NCI-H345 treated with DMSO at 0.1 percent for 48 hours (cell line): ENCODE data around the gene LUZP4.
"Not testable (repeated sequence)": the region's sequence is repeated elsewhere in the genome, so short reads cannot be mapped to it uniquely, and the experiment has no call there.

Experiments used
- DNase-seq: peaks from one replicate; lab custom pipeline; 2025; ENCODE audit not compliant: unreplicated experiment; lab: John Stamatoyannopoulos, UW

Gene LUZP4, protein sequence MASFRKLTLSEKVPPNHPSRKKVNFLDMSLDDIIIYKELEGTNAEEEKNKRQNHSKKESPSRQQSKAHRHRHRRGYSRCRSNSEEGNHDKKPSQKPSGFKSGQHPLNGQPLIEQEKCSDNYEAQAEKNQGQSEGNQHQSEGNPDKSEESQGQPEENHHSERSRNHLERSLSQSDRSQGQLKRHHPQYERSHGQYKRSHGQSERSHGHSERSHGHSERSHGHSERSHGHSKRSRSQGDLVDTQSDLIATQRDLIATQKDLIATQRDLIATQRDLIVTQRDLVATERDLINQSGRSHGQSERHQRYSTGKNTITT

DNA sequence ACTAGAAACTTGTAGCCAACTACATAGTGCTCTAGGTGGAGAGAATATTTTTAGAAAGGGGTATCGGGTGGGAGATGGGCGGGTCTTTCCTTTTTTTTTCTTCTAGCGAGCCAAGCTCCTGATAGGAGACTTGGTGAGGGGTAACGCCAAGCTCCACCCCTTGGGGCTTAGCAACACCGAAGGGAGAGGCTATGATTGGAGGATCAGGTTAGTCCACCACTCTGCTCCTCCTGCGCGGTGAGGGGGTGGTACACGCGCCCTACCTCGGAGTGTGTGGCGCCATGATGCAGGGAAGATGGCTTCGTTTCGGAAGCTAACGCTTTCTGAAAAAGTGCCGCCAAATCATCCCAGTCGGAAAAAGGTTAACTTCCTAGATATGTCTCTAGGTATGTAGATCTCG, at the start of gene LUZP4:
LUZP4 (plus strand) TSS at position 251 of the 400 bp plus-strand sequence; CDS start at position 296, 45 bp downstream.
- no peak for DNase-seq

DNA sequence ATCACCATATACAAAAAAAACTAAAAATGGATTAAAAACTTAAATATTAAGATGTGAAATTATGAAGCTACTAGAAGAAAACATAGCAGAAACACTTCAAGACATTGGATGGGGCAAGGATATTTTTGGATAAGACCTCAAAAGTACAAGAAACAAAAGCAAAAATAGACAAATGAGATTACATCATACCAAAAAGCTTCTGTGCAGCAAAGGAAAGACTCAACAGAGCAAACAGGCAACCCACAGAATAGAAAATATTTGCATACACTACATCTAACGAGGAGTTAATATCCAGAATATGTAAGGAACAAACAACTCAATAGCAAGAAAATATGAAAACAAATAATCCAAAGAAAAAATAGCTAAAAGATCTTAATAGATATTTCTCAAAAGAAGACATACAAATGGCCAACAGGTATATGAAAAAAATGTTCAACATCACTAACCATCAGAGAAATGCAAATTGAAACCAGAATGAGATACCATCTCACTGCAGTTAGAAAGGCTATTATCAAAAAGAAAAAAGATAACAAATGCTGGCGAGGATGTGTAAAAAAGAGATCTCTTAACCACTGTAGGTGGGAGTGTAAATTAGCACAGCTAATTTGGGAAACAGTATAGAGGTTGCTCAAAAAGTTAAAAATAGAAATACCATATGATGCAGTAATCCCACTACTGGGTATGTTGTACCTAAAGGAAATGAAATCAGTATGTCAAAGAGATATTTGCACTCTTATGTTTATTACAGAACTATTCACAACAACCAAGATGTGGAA, 37.9 kb upstream of the LUZP4 start:
- DNase-seq, result no peak

DNA sequence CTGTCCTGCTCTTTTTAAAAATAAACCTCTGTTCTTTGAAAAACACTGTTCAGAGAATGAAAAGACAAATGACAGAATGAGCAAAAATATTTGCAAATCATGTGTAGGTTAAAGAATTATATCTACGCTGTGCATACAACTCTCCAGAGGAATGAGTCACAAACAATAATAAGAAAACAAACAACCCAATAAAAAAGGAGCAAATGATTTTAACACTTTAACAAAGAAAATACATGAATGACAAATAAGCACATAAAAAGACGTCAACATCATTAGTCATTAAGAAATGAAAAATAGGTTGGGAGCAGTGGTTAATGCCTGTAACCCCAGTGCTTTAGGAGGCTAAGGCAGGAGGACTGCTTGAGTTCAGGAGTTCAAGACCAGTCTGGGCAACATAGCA, 34.5 kb upstream of the LUZP4 start:
- no peak for DNase-seq

DNA sequence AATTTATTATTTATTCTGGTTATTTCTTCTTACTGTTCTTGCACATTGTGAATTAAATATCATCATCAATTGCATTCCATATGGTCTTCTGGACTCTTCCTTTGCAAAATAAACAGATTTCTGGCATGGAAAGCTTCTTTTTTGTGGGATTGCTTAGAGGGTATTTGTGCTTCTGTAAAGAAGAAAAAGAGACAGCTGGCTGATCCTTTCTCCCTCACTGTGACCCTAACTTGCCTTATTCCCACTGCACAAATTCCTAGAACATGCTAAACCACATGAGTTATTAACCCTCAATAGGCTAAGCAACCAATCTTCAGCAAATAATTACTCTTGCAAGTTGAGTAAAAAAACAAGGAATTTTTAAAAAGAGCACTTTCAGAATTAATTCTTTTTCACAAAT, 31.8 kb upstream of the LUZP4 start:
- no peak for DNase-seq

- DNase-seq, result no peak
Measured at GRCh38 chrX:115259238-115259875, 30.2 kb upstream of the LUZP4 start.

GRCh38 chrX:115260330-115260729, 29.2 kb upstream of the LUZP4 start:
- DNase-seq, result no peak

- no peak for DNase-seq
Measured at GRCh38 chrX:115261148-115261547, 28.4 kb upstream of the LUZP4 start.

GRCh38 chrX:115264009-115264408, 25.5 kb upstream of the LUZP4 start:
- no peak for DNase-seq

DNA sequence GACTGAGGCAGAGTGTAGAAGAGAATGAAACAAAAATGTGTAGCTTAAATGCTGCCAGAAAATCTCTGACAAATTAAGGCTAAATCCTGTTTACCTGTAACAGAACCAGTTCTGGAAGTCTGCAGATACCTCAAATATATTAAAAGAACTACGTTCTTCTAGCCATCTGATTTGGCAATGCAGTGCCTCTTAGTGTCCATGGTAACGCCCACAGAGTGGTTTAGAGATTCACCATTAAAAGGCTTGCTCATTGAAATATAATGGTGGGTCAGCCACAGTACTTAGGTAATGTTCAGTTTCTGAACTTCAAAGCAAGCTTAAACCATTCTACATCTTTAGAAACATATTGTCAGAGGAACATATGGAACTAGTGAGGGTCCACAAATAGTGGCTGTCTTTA, 23.2 kb upstream of the LUZP4 start:
- no peak for DNase-seq

GRCh38 chrX:115268421-115268820, 21.1 kb upstream of the LUZP4 start:
- DNase-seq, result no peak

- DNase-seq, result no peak
Measured at GRCh38 chrX:115269051-115269683, 20.3 kb upstream of the LUZP4 start.

DNA sequence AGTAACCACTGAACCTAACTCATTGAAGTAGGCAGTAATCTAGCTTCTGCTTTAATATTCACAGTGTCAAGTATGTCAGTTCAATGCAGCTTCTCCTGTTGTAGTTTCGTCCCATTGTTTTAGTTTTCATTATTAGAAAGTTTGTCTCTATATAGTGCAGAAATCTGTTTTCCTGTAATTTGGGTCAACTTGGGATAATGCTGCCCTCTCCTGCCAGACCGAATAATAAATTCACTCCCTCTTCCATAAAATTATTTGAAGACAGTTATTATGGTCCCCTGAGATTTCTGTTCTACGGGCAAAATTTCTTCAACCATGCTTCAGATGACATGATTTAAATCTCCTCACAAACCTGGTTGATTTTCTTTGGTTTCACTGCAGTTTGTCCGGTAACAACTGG, 4.6 kb upstream of the LUZP4 start:
- no peak for DNase-seq

DNA sequence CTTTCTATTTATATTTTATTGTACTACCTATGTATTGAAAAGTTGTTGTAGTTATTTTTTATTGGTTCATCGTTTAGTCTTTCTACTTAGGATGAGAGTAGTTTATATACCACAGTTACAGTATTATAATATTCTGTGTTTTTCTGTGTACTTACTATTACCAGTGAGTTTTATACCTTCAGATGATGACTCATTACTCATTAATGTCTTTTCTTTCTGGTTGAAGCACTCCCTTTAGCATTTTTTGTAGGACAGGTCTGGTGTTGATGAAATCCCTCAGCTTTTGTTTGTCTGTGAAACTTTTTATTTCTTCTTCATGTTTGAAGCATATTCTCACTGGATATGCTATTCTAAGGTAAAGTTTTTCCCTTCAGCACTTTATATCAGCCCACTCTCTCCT, 7.7 kb downstream of the LUZP4 start:
- DNase-seq, result no peak

- DNase-seq, result no peak
Measured at GRCh38 chrX:115311139-115311538, 21.6 kb downstream of the LUZP4 start.

- no peak for DNase-seq
Measured at GRCh38 chrX:115311601-115312001, 22.1 kb downstream of the LUZP4 start.

- no peak for DNase-seq
Measured at GRCh38 chrX:115318139-115318538, 28.6 kb downstream of the LUZP4 start.

DNA sequence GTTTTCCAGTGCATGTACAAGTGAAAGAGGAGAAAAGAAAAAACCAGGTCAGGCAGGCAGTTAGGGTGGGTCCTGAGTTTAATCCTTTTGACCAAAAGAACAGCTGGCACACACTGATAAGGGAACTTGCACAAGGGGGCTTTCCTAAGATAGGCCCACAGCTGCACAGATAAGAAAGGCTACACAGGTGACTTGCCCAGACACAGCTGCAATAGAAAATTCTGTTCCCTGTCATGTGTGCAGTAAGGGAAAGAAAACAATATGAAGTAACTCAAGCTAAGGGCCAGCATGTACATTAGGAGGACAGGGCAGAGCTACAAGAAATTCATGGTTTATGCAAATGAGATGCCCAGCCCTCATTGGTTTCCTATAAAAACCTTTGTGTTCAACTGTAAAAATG, 32.9 kb downstream of the LUZP4 start:
- no peak for DNase-seq

GRCh38 chrX:115324194-115324593, 34.7 kb downstream of the LUZP4 start:
- no peak for DNase-seq

- not testable (repeated sequence) for DNase-seq
Measured at GRCh38 chrX:115329282-115329681, 39.8 kb downstream of the LUZP4 start.

DNA sequence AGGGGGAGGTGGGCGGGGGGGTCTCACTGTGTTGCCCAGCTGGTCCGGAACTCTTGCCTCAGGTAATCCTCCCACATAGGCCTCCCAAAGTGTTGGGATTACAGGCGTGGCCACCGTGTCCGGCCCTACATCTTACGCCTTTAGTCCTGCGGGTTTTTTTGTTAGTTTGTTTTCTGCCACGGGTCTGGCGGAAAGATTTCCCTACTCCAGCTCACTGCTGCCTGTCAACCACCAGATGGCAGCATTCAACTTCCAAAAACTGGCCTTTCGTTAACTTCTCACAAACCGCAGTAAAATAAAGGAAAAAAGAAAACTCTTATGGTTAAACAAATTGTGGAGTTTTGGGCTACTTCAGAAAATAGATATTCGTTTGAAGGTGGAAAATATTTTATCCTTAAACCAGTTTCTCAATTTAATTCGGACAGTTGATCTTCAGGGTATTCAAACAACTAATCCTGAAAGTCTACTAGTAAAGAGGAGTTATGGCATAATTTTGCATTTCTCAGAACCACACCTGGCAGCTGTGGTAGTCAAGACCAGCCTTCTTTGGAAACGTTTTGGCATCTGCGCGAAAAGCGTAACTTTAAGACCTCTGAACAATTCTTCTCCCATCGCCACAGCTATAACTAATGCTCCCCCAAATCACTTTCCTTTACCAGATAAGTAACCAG, 41.1 kb downstream of the LUZP4 start:
- DNase-seq, result peak; percentile 20

GRCh38 chrX:115332832-115333231, 43.3 kb downstream of the LUZP4 start:
- no peak for DNase-seq
